T47D (cell line): ENCODE measurements around the gene MIA2.
A peak's percentile ranks its signal among the peaks of the same experiment; 100 is the strongest.
"Not testable (repeated sequence)": the region's sequence is repeated elsewhere in the genome, so short reads cannot be mapped to it uniquely, and the experiment has no call there.

Source experiments
- DNase-seq, 2 experiments: peaks; one replicate each; pipeline versions ENCODE4 v3.0.0 to v3.0.0-alpha.2; 2011 to 2012; ENCODE audit warnings: low read depth in 1 of 2, low spot score in 1 of 2
- JUND ChIP-seq: IDR thresholded peaks from 2 replicates; pipeline ENCODE4 v1.6.1; 2012; ENCODE audit warnings: low read depth
- in situ Hi-C: cut with HindIII; loops from 2 replicates; pipeline ENCODE4 v1.10.0; 2016; ENCODE audit warnings: low sequenced_read_pairs, low pct_unique_long_range_greater_than_20kb

Gene MIA2

GRCh38 chr14:39266525-39266870, 32.8 kb downstream of the MIA2 start:
- in situ Hi-C loops = no loop called here
- peak; percentile 23 to 85 for DNase-seq
- no peak for TF ChIP-seq JUND

- peak; percentile 70 to 94 for DNase-seq
- no peak; the same call in 1 of the 2 replicates for TF ChIP-seq JUND
- in situ Hi-C loops = no loop called here
These were observed 33.3 kb downstream of the MIA2 start for GRCh38 chr14:39266871-39267607.

- in situ Hi-C loops = no loop called here
- DNase-seq = peak; percentile 21 to 64
These were observed 33.9 kb downstream of the MIA2 start for GRCh38 chr14:39267608-39268005.

GRCh38 chr14:39268393-39268792, 34.7 kb downstream of the MIA2 start:
- peak in 1 of 2 experiments; percentile 11 for DNase-seq
- no peak for TF ChIP-seq JUND
- in situ Hi-C loops = no loop called here

More at GRCh38 chr14:39267608-39268005, 33.9 kb downstream of the MIA2 start:
- TF ChIP-seq JUND = no peak

GRCh38 chr14:39272918-39273317, 39.2 kb downstream of the MIA2 start:
- no peak for TF ChIP-seq JUND
- in situ Hi-C loops = no loop called here
- DNase-seq = no peak

GRCh38 chr14:39275395-39275794, 41.7 kb downstream of the MIA2 start:
- no peak for TF ChIP-seq JUND
- in situ Hi-C loops = no loop called here

GRCh38 chr14:39276005-39276404, 42.3 kb downstream of the MIA2 start:
- DNase-seq = no peak
- in situ Hi-C loops = no loop called here

More at GRCh38 chr14:39275395-39275794, 41.7 kb downstream of the MIA2 start:
- no peak for DNase-seq

GRCh38 chr14:39276579-39277114, 42.9 kb downstream of the MIA2 start:
- in situ Hi-C loops = no loop called here
- no peak for DNase-seq
- no peak for TF ChIP-seq JUND

More at GRCh38 chr14:39276005-39276404, 42.3 kb downstream of the MIA2 start:
- TF ChIP-seq JUND = no peak

- no peak for TF ChIP-seq JUND
- in situ Hi-C loops = no loop called here
- no peak for DNase-seq
These were observed 45.8 kb downstream of the MIA2 start for GRCh38 chr14:39279515-39279914.

GRCh38 chr14:39280678-39281077, 47.0 kb downstream of the MIA2 start:
- in situ Hi-C loops = not testable (repeated sequence)

GRCh38 chr14:39289523-39289922, 55.8 kb downstream of the MIA2 start:
- no peak for TF ChIP-seq JUND
- no peak for DNase-seq
- in situ Hi-C loops = no loop called here

More at GRCh38 chr14:39280678-39281077, 47.0 kb downstream of the MIA2 start:
- DNase-seq = not testable (repeated sequence)

GRCh38 chr14:39291701-39292100, 58.0 kb downstream of the MIA2 start:
- TF ChIP-seq JUND = no peak
- no peak for DNase-seq
- in situ Hi-C loops = no loop called here

GRCh38 chr14:39293629-39294028, 59.9 kb downstream of the MIA2 start:
- no peak for TF ChIP-seq JUND
- in situ Hi-C loops = no loop called here

GRCh38 chr14:39300389-39300788, 66.7 kb downstream of the MIA2 start:
- DNase-seq, in situ Hi-C loops: not testable (repeated sequence)

More at GRCh38 chr14:39293629-39294028, 59.9 kb downstream of the MIA2 start:
- DNase-seq = no peak
